Measurements from ENCODE around the gene ANAPC2. TPM values are rescaled to one million over a fixed set of nuclear protein-coding genes. Genes with fewer than 3 reads are reported as not detected.

ANAPC2 gene
- total RNA-seq, 1 experiment from 2014 or later: 46.0 TPM

- Histone ChIP-seq H3K36me3 (ENCODE audit: control insufficient read depth, insufficient read depth, low read length) (no peaks in the 10 kb centered on the region), H3K4me1 (ENCODE audit: control insufficient read depth, insufficient read depth, low read length) (peaks cover 45% of the 10 kb centered on the region), H3K9me3 (ENCODE audit: control insufficient read depth, insufficient read depth, low read depth, low read length) (no peaks in the 10 kb centered on the region), H3K27ac (ENCODE audit: low read length) (no peak overlapping the region), H3K27me3 (ENCODE audit: control insufficient read depth, insufficient read depth, low read length) (no peaks in the 10 kb centered on the region), H3K4me3 (ENCODE audit: low read depth in 2 of 2, low read length in 2 of 2) (no peak overlapping the region)
- intact Hi-C loops (cut with micrococcal nuclease; ENCODE audit: unreplicated experiment): no loop called here
- ChIA-PET POLR2A (no interaction called here), CTCF (no interaction called here)
- TF ChIP-seq REST (IDR thresholded peaks at IDR 0.05; ENCODE audit: insufficient read depth in 1 of 2, low read depth in 2 of 2, low read length in 1 of 2): no peak
- TF ChIP-seq CTCF (IDR thresholded peaks at IDR 0.05): no peak
- no peak for TF ChIP-seq TCF7L2 (IDR thresholded peaks at IDR 0.05; ENCODE audit: low read depth, low read length)
- no peak for TF ChIP-seq SIN3A (IDR thresholded peaks at IDR 0.05; ENCODE audit: borderline replicate concordance, insufficient read depth, low read depth, low read length)
- TF ChIP-seq POLR2AphosphoS5 (IDR thresholded peaks at IDR 0.05; ENCODE audit: low read depth, low read length): no peak
- BruUV-seq (replicated peaks): no TSS peak
- ATAC-seq: no peak
- in situ Hi-C loops (cut with HindIII; ENCODE audit: low pct_unique_long_range_greater_than_20kb, low sequenced_read_pairs): no loop called here
- no peak for DNase-seq (ENCODE audit: low read depth, low spot score)
Measured at GRCh38 chr9:137194388-137194787, 6.0 kb upstream of the ANAPC2 start.

GRCh38 chr9:137193771-137194170, 5.4 kb upstream of the ANAPC2 start:
- Histone ChIP-seq H3K27me3 (ENCODE audit: control insufficient read depth, insufficient read depth, low read length) (no peaks in the 10 kb centered on the region), H3K36me3 (ENCODE audit: control insufficient read depth, insufficient read depth, low read length) (no peaks in the 10 kb centered on the region), H3K9me3 (ENCODE audit: control insufficient read depth, insufficient read depth, low read depth, low read length) (no peaks in the 10 kb centered on the region), H3K4me3 (ENCODE audit: low read depth in 2 of 2, low read length in 2 of 2) (no peak overlapping the region), H3K27ac (ENCODE audit: low read length) (no peak overlapping the region), H3K4me1 (ENCODE audit: control insufficient read depth, insufficient read depth, low read length) (peaks cover 45% of the 10 kb centered on the region)
- ATAC-seq (no peak), DNase-seq (ENCODE audit: low read depth, low spot score) (no peak)
- no peak for TF ChIP-seq SIN3A (IDR thresholded peaks at IDR 0.05; ENCODE audit: borderline replicate concordance, insufficient read depth, low read depth, low read length)
- TF ChIP-seq REST (IDR thresholded peaks at IDR 0.05; ENCODE audit: insufficient read depth in 1 of 2, low read depth in 2 of 2, low read length in 1 of 2): no peak
- TF ChIP-seq TCF7L2 (IDR thresholded peaks at IDR 0.05; ENCODE audit: low read depth, low read length): no peak
- TF ChIP-seq POLR2AphosphoS5 (IDR thresholded peaks at IDR 0.05; ENCODE audit: low read depth, low read length): no peak
- TF ChIP-seq CTCF (IDR thresholded peaks at IDR 0.05): no peak
- no TSS peak for BruUV-seq (replicated peaks)
- in situ Hi-C loops (cut with HindIII; ENCODE audit: low pct_unique_long_range_greater_than_20kb, low sequenced_read_pairs): no loop called here
- ChIA-PET POLR2A (no interaction called here), CTCF (no interaction called here)
- intact Hi-C loops (cut with micrococcal nuclease; ENCODE audit: unreplicated experiment): no loop called here

Data from Panc1 (cell line).